ENCODE data around the gene SHLD1.

The SHLD1 gene

GRCh38 chr20:5810800-5811422 is 60.7 kb downstream of the SHLD1 start:
- no peak for TF ChIP-seq CTCF (IDR thresholded peaks at IDR 0.05; ENCODE audit: low read depth, low read length)
- Histone ChIP-seq H3K9me3 (no peaks in the 10 kb centered on the region), H3K4me3 (ENCODE audit: low read depth, low read length) (no peak overlapping the region), H3K4me1 (peaks cover 5% of the 10 kb centered on the region), H3K27me3 (no peaks in the 10 kb centered on the region), H3K36me3 (no peaks in the 10 kb centered on the region)
- DNase-seq = no peak

GRCh38 chr20:5811746-5812145 is 61.5 kb downstream of the SHLD1 start:
- H3K9me3 ChIP-seq = no peaks in the 10 kb centered on the region
- no peaks in the 10 kb centered on the region for H3K36me3 ChIP-seq
- no peak for TF ChIP-seq CTCF (IDR thresholded peaks at IDR 0.05; ENCODE audit: low read depth, low read length)
- H3K4me1 ChIP-seq = peaks cover 5% of the 10 kb centered on the region
- DNase-seq = no peak
- no peaks in the 10 kb centered on the region for H3K27me3 ChIP-seq
- H3K4me3 ChIP-seq (ENCODE audit: low read depth, low read length) = no peak overlapping the region

GRCh38 chr20:5818346-5818681 is 68.1 kb downstream of the SHLD1 start:
- H3K27me3 ChIP-seq = no peaks in the 10 kb centered on the region
- H3K4me1 ChIP-seq = no peaks in the 10 kb centered on the region; the same call in 1 of the 2 replicates
- no peak for DNase-seq
- no peaks in the 10 kb centered on the region for H3K9me3 ChIP-seq
- TF ChIP-seq CTCF (IDR thresholded peaks at IDR 0.05; ENCODE audit: low read depth, low read length) = no peak
- no peaks in the 10 kb centered on the region for H3K36me3 ChIP-seq
- no peak overlapping the region for H3K4me3 ChIP-seq (ENCODE audit: low read depth, low read length)

GRCh38 chr20:5820738-5821137 is 70.5 kb downstream of the SHLD1 start:
- Histone ChIP-seq H3K4me3 (ENCODE audit: low read depth, low read length) (no peak overlapping the region), H3K27me3 (no peaks in the 10 kb centered on the region), H3K9me3 (no peaks in the 10 kb centered on the region), H3K4me1 (no peaks in the 10 kb centered on the region; the same call in 1 of the 2 replicates), H3K36me3 (no peaks in the 10 kb centered on the region)
- DNase-seq = no peak
- no peak for TF ChIP-seq CTCF (IDR thresholded peaks at IDR 0.05; ENCODE audit: low read depth, low read length)

- Histone ChIP-seq H3K9me3 (no peaks in the 10 kb centered on the region), H3K4me1 (no peaks in the 10 kb centered on the region; the same call in 1 of the 2 replicates), H3K36me3 (no peaks in the 10 kb centered on the region), H3K27me3 (no peaks in the 10 kb centered on the region), H3K4me3 (ENCODE audit: low read depth, low read length) (no peak overlapping the region)
- peak; percentile 24 for DNase-seq
- no peak for TF ChIP-seq CTCF (IDR thresholded peaks at IDR 0.05; ENCODE audit: low read depth, low read length)
Observed at GRCh38 chr20:5821627-5822215, 71.5 kb downstream of the SHLD1 start.

- H3K9me3 ChIP-seq = no peaks in the 10 kb centered on the region
- no peak for DNase-seq
- H3K36me3 ChIP-seq = no peaks in the 10 kb centered on the region
- H3K4me3 ChIP-seq (ENCODE audit: low read depth, low read length) = no peak overlapping the region
- H3K27me3 ChIP-seq = no peaks in the 10 kb centered on the region
- no peak for TF ChIP-seq CTCF (IDR thresholded peaks at IDR 0.05; ENCODE audit: low read depth, low read length)
- peaks cover 3% of the 10 kb centered on the region for H3K4me1 ChIP-seq
Observed at GRCh38 chr20:5822569-5822968, 72.4 kb downstream of the SHLD1 start.
